ENCODE data around the gene MAGOH. TPM values are rescaled to one million over a fixed set of nuclear protein-coding genes. Genes with fewer than 3 reads are reported as not detected.
"Not testable (repeated sequence)": the region's sequence is repeated elsewhere in the genome, so short reads cannot be mapped to it uniquely, and the experiment has no call there.

MAGOH gene
- total RNA-seq, 1 donor from 2014 or later: 57.8 TPM

- DNase-seq (ENCODE audit: extremely low read depth, low read depth, low spot score): no peak
Measured at GRCh38 chr1:53241828-53242227, 3.5 kb upstream of the MAGOH start.

- no peak for DNase-seq (ENCODE audit: extremely low read depth, low read depth, low spot score)
Measured at GRCh38 chr1:53237638-53238037, 680 bp downstream of the MAGOH start.

GRCh38 chr1:53220962-53221286, 17.4 kb downstream of the MAGOH start:
- no peak for DNase-seq (ENCODE audit: extremely low read depth, low read depth, low spot score)

- DNase-seq (ENCODE audit: extremely low read depth, low read depth, low spot score): no peak
Measured at GRCh38 chr1:53220171-53220961, 18.0 kb downstream of the MAGOH start, which contains the start of gene CZIB. Gene CZIB (minus strand): TSS chr1:53220634. CDS start chr1:53220575, 59 bp downstream.

- no peak for DNase-seq (ENCODE audit: extremely low read depth, low read depth, low spot score)
Measured at GRCh38 chr1:53219711-53220110, 18.6 kb downstream of the MAGOH start.

GRCh38 chr1:53218201-53218600, 20.1 kb downstream of the MAGOH start:
- DNase-seq (ENCODE audit: extremely low read depth, low read depth, low spot score): no peak

GRCh38 chr1:53214376-53214940, 23.9 kb downstream of the MAGOH start:
- no peak for DNase-seq (ENCODE audit: extremely low read depth, low read depth, low spot score)

- DNase-seq (ENCODE audit: extremely low read depth, low read depth, low spot score): no peak
Measured at GRCh38 chr1:53210954-53211353, 27.4 kb downstream of the MAGOH start.

GRCh38 chr1:53210352-53210751, 28.0 kb downstream of the MAGOH start:
- DNase-seq (ENCODE audit: extremely low read depth, low read depth, low spot score): no peak

GRCh38 chr1:53207726-53208125, 30.6 kb downstream of the MAGOH start:
- DNase-seq (ENCODE audit: extremely low read depth, low read depth, low spot score): no peak

- no peak for DNase-seq (ENCODE audit: extremely low read depth, low read depth, low spot score)
Measured at GRCh38 chr1:53206735-53207379, 31.5 kb downstream of the MAGOH start.

- not testable (repeated sequence) for DNase-seq (ENCODE audit: extremely low read depth, low read depth, low spot score)
Measured at GRCh38 chr1:53206083-53206685, 32.1 kb downstream of the MAGOH start.

- DNase-seq (ENCODE audit: extremely low read depth, low read depth, low spot score): not testable (repeated sequence)
Measured at GRCh38 chr1:53205496-53205895, 32.8 kb downstream of the MAGOH start.

GRCh38 chr1:53203466-53203865, 34.9 kb downstream of the MAGOH start:
- DNase-seq (ENCODE audit: extremely low read depth, low read depth, low spot score): no peak

- no peak for DNase-seq (ENCODE audit: extremely low read depth, low read depth, low spot score)
Measured at GRCh38 chr1:53198241-53198651, 40.1 kb downstream of the MAGOH start.

- no peak for DNase-seq (ENCODE audit: extremely low read depth, low read depth, low spot score)
Measured at GRCh38 chr1:53197291-53198200, 40.8 kb downstream of the MAGOH start.

- DNase-seq (ENCODE audit: extremely low read depth, low read depth, low spot score): no peak
Measured at GRCh38 chr1:53196485-53197290, 41.6 kb downstream of the MAGOH start, which contains the start of gene CPT2. Gene CPT2 (plus strand): TSS chr1:53196824. CDS start chr1:53196944, 120 bp downstream.

GRCh38 chr1:53196017-53196484, 42.3 kb downstream of the MAGOH start:
- no peak for DNase-seq (ENCODE audit: extremely low read depth, low read depth, low spot score)

GRCh38 chr1:53195246-53196016, 42.9 kb downstream of the MAGOH start:
- no peak for DNase-seq (ENCODE audit: extremely low read depth, low read depth, low spot score)
